Glutamatergic neuron (in vitro differentiated cells): ENCODE measurements around the gene SSBP4. TPM values are rescaled to one million over a fixed set of nuclear protein-coding genes. Genes with fewer than 3 reads are reported as not detected.

ENCODE experiments used
- DNase-seq: peaks from one replicate; pipeline ENCODE4 v3.0.0; 2022
- H3K27ac Mint-ChIP-seq: one replicate; pipeline ENCODE4 v1.8.0; 2020; ENCODE audit warnings: mild to moderate bottlenecking, mixed read lengths, inconsistent platforms; ENCODE audit not compliant: unreplicated experiment
- H3K27me3 Mint-ChIP-seq: one replicate; pipeline ENCODE4 v1.8.0; 2020; ENCODE audit warnings: mild to moderate bottlenecking, moderate library complexity, mixed read lengths, inconsistent platforms; ENCODE audit not compliant: unreplicated experiment
- H3K36me3 Mint-ChIP-seq: one replicate; pipeline ENCODE4 v1.8.0; 2020; ENCODE audit warnings: mild to moderate bottlenecking, mixed read lengths, inconsistent platforms; ENCODE audit not compliant: unreplicated experiment
- H3K4me1 Mint-ChIP-seq: one replicate; pipeline ENCODE4 v1.8.0; 2020; ENCODE audit warnings: mild to moderate bottlenecking, low read depth, mixed read lengths, inconsistent platforms; ENCODE audit not compliant: unreplicated experiment
- H3K4me3 Mint-ChIP-seq: one replicate; pipeline ENCODE4 v1.8.0; 2020; ENCODE audit warnings: mild to moderate bottlenecking, mixed read lengths, inconsistent platforms; ENCODE audit not compliant: unreplicated experiment
- H3K9me3 Mint-ChIP-seq: one replicate; pipeline ENCODE4 v1.8.0; 2020; ENCODE audit warnings: mild to moderate bottlenecking, moderate library complexity, mixed read lengths, inconsistent platforms; ENCODE audit not compliant: unreplicated experiment
- CTCF ChIP-seq: fragments of 200-600 bp; sonication (generic); IDR thresholded peaks from one replicate; pipeline ENCODE4 v1.5.0; 2021; ENCODE audit not compliant: partially characterized antibody, unreplicated experiment
- total RNA-seq: library from RNA; stranded (reverse); fragmentation: NEBNext Ultra II Directional; extraction: Animal tissue kit (Norgen Biotek cat#: 25700); gene quantifications from one replicate; pipeline ENCODE4 v1.2.1, GENCODE V29; 2021; ENCODE audit not compliant: unreplicated experiment

SSBP4 gene
- total RNA-seq, 1 donor from 2014 or later, result 177 TPM

DNA sequence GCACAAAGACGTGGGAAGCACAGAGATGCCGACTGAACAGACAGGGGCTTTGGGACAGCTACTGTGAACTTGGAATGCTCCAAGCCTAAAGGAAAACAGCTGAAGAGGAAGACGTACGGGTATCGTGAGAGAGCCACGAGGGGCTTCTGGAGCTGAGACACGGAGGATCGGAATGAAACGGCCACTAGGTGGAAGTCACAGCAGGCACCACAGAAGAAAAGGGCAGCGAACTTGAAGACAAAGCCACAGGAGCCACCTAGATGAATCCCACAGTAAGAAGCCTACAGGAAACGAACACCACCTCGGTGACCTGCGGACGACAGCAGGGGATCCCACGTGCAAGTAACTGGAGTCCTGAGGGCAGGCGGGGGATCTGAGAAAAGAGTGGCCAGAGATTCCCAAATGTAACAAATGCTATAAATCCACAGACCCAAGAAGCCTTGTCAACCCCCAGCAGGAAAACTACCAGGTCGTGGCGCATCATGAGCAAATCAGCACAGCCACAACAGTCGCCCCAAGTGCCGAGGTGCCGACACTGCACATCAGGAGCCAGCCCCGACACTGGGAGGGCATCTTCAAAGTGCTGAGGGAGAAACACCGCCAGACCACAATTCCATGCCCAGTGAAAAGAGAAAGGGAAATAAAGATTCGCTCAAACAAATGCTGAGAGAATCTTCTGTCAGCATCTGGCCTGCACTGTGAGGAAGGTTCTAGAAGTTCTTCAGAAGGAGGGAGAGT lies 58.0 kb downstream of the SSBP4 start:
- Mint-ChIP-seq H3K4me3 (peak overlapping the region; percentile 65), H3K4me1 (peaks cover 32% of the 10 kb centered on the region), H3K27ac (peak overlapping the region; percentile 93), H3K9me3 (peaks cover 20% of the 10 kb centered on the region), H3K27me3 (peaks cover 22% of the 10 kb centered on the region), H3K36me3 (peaks cover 11% of the 10 kb centered on the region)
- no peak for DNase-seq
- peak; percentile 23 for TF ChIP-seq CTCF

GRCh38 chr19:18477974-18478373 lies 58.8 kb downstream of the SSBP4 start:
- no peak for TF ChIP-seq CTCF
- H3K9me3 Mint-ChIP-seq, result peaks cover 20% of the 10 kb centered on the region
- peaks cover 35% of the 10 kb centered on the region for H3K4me1 Mint-ChIP-seq
- peak; percentile 74 for DNase-seq
- H3K4me3 Mint-ChIP-seq, result peak overlapping the region; percentile 65
- peaks cover 11% of the 10 kb centered on the region for H3K36me3 Mint-ChIP-seq
- peaks cover 23% of the 10 kb centered on the region for H3K27me3 Mint-ChIP-seq
- peak overlapping the region; percentile 93 for H3K27ac Mint-ChIP-seq

DNA sequence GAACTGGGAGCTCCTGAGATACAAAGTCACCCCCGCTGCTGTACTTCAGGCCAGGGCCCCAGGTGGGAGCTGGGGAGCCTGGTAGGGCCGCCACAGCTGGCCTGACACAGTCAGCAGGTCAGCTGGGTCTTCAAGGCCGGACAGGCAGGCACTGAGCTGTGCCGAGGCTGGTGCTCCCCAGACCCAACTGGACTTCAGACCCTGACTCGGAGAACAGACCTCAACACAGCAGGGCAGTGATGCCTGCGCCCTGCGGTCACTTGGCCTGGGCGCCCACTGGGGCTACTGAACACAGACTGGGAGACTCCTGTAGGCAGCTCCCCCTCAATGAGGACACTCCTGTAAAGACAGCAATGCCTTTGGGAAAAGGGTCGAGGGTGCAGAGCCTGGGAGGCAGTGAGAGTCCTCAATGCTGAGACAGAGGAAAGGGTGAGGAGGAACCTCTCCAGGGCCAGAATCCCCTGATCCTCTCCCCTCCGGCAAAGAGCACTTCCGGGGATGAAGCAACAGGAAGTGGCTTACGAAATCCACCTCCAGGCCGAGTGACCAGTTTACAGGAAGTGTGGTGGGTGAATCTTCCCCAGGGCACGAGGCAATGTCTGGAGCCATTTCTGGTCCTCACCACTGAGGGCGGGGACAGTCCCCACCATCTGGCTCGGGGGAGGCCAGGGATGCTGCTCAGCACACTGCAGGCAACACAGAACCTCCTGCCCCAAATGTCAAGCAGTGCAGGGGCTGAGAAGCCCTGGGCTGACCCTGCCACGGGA lies 59.5 kb downstream of the SSBP4 start:
- Mint-ChIP-seq H3K27me3 (peaks cover 24% of the 10 kb centered on the region), H3K27ac (peak overlapping the region; percentile 64), H3K9me3 (peaks cover 20% of the 10 kb centered on the region), H3K4me1 (peaks cover 41% of the 10 kb centered on the region), H3K4me3 (peak overlapping the region; percentile 38), H3K36me3 (peaks cover 11% of the 10 kb centered on the region)
- no peak for DNase-seq
- TF ChIP-seq CTCF, result no peak

GRCh38 chr19:18480006-18480691 lies 61.0 kb downstream of the SSBP4 start:
- peaks cover 11% of the 10 kb centered on the region for H3K36me3 Mint-ChIP-seq
- peaks cover 41% of the 10 kb centered on the region for H3K4me1 Mint-ChIP-seq
- peaks cover 26% of the 10 kb centered on the region for H3K27me3 Mint-ChIP-seq
- peaks cover 22% of the 10 kb centered on the region for H3K9me3 Mint-ChIP-seq
- no peak for TF ChIP-seq CTCF
- H3K27ac Mint-ChIP-seq, result peak overlapping the region; percentile 82
- peak overlapping the region; percentile 46 for H3K4me3 Mint-ChIP-seq
- DNase-seq, result no peak
